ENCODE measurements around the gene EDNRA. TPM values are rescaled to one million over a fixed set of nuclear protein-coding genes. Genes with fewer than 3 reads are reported as not detected.

Gene EDNRA
- total RNA-seq, 1 experiment from 2014 or later = 2.9 TPM

DNA sequence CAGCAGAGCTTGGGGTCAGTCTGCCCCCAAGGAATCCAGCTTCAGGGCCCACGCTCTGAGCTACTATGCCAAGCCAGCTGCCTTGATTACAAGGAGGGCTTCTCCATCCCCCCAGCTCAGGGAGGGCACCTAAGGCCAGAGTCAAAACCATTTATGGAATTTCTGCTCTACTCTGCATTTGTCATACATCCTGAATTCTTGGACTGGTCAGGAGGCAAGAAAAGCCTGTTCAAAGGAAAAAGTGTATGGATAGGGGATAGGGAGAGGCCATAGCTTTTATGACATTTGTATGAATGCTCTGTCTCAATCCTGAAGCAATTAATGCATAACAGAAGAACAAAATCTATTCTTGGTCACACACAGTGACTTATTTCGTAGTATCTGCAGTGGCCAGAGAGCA lies 32.2 kb downstream of the EDNRA start:
- H3K27me3 ChIP-seq (replicated peaks) = no peaks in the 10 kb centered on the region
- no peaks in the 10 kb centered on the region for H3K36me3 ChIP-seq
- no peak for DNase-seq (ENCODE audit: low read depth in 1 of 2, low spot score in 2 of 2)
- H3K4me3 ChIP-seq = no peak overlapping the region
- no peak overlapping the region for H3K27ac ChIP-seq
- no peaks in the 10 kb centered on the region for H3K4me1 ChIP-seq (replicated peaks)
- H3K9me3 ChIP-seq (replicated peaks) = no peaks in the 10 kb centered on the region

DNA sequence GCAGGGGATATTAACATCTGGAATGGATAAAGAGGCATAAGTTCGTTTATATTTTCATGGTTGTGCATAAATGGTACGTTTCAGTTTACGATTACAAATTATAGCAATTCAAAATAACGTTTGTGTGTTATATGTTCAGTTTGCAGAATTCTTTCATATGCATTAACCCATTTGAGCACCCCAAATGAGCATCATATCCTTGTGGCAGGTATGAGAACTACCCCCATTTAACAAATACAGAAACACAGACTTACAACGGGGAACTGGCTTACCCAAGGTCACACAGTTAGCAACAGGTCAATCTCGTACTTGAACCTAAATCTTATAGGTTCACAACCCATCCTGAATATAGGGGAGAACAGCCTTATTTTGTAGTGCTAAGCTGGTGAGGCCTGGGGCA lies 33.1 kb downstream of the EDNRA start:
- no peak for DNase-seq (ENCODE audit: low read depth in 1 of 2, low spot score in 2 of 2)
- no peaks in the 10 kb centered on the region for H3K4me1 ChIP-seq (replicated peaks)
- no peaks in the 10 kb centered on the region for H3K36me3 ChIP-seq
- H3K27ac ChIP-seq = no peak overlapping the region
- H3K4me3 ChIP-seq = no peak overlapping the region
- no peaks in the 10 kb centered on the region for H3K9me3 ChIP-seq (replicated peaks)
- no peaks in the 10 kb centered on the region; the same call in 1 of the 2 replicates for H3K27me3 ChIP-seq (replicated peaks)

DNA sequence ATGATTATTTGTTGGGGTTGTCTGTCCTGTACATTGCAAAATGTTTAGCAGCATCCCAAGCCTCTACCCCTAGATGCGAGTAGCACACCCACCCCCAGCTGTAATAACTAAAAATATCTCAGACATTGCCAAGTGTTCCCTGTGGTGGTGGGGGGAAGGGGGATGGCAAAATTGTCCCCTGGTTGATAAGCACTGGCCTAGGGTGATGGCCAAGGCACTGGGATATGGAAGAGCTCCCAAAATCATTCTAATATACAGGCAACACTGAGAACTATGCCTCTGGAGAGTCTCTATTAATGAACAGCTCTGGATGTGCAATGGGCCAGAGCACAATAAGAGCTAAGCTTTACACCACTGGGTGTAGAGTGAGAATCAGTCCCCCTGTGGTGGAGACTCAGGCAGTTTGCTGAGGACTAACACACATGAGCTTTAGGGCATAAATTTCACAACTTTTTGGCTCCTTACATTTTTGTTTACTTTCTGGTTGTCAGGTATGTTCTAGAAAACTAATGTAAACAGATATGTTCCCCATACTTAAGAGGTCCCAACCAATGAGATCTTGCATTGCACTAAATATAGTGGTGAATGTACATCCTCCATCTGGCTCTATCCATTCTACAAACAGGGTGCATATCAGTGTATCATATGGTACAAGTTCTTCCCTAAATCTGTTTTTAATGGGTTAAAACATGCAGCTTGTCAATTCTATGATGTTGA lies 34.5 kb downstream of the EDNRA start:
- Histone ChIP-seq H3K9me3 (replicated peaks) (no peaks in the 10 kb centered on the region), H3K27ac (no peak overlapping the region), H3K4me3 (no peak overlapping the region), H3K4me1 (replicated peaks) (no peaks in the 10 kb centered on the region), H3K36me3 (no peaks in the 10 kb centered on the region), H3K27me3 (replicated peaks) (no peaks in the 10 kb centered on the region; the same call in 1 of the 2 replicates)
- DNase-seq (ENCODE audit: low read depth in 1 of 2, low spot score in 2 of 2) = no peak

DNA sequence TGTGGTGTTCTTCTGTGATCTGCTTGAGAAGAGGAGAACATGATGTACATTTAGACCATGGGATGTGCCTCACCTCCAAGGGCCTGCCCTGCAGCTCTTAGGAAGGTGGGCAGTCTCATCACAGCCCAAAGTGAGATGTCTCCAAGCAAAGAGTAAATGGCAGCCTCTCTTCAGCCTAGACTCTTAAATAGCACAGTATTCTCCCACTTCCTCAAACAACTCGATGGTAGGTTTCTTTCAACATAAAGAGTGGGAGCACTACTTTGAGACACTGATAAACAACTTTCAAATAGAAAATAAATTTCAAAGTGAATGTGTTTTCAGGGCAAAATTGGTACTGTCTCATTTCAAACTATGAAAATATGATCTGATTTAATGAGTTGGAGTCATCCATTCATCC lies 35.2 kb downstream of the EDNRA start:
- no peaks in the 10 kb centered on the region for H3K36me3 ChIP-seq
- H3K9me3 ChIP-seq (replicated peaks) = no peaks in the 10 kb centered on the region
- H3K4me3 ChIP-seq = no peak overlapping the region
- H3K27me3 ChIP-seq (replicated peaks) = no peaks in the 10 kb centered on the region; the same call in 1 of the 2 replicates
- DNase-seq (ENCODE audit: low read depth in 1 of 2, low spot score in 2 of 2) = no peak
- no peaks in the 10 kb centered on the region for H3K4me1 ChIP-seq (replicated peaks)
- no peak overlapping the region for H3K27ac ChIP-seq

DNA sequence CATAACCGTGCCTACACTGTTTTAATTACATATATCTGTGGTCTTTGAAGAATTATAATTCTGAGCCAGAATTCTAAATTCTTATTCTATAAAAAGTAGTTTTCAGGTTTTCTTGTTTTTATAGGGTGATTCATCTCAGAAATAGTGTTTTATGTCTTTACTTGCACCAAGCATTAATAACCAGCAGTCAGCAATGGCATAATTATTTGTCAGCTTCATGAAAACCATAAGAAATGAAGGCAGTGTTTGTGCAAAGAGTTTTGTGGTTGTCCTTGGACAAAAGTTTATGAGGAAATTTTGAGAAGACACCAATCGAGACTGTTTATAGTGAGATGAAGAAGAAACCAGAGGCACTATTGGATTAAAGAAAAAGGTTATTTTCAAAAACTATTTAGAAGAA lies 37.2 kb downstream of the EDNRA start:
- Histone ChIP-seq H3K27ac (no peak overlapping the region), H3K4me1 (replicated peaks) (no peaks in the 10 kb centered on the region), H3K4me3 (no peak overlapping the region), H3K27me3 (replicated peaks) (no peaks in the 10 kb centered on the region; the same call in 1 of the 2 replicates), H3K9me3 (replicated peaks) (no peaks in the 10 kb centered on the region), H3K36me3 (no peaks in the 10 kb centered on the region)
- no peak for DNase-seq (ENCODE audit: low read depth in 1 of 2, low spot score in 2 of 2)

DNA sequence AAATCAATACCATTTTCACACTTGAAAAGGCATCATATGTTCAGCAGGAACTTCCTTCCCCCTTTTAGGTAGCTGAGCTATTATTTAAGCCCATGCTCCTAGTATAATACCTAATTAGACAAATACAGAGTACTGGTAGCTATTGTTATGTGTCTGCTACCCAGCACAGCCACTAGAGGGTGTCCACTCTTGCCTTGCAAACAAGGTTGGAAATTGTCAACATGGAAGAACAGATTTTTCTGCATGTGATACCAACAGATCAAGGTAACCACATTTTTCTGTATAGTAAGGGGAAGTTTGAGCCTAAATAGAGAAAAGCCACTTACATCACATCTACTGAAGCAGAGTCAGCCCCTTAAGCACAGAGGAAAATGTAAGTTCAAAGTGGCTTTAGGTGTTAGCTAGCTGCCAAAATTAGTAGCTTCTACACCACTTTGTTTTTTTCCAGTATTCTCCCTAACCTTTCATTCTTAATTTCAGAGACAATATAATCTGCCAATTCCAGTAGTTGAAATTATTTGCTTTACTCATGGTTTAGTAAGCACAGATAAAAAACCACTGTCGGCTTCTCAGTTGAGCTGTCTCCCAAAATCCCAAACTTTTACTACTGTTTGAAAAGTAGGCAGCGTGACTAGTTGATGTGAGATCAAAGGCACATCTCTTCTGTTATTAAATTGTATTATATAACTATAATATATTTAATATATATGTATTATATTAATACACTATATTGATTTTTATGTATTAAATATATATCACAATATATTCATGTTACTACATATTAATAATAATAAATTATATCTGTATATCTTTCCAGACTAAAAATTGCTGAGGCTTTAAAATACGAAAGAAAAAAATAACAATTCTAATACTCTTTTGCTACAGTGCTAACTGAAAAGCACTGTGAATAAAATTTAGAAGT lies 38.2 kb downstream of the EDNRA start:
- H3K27ac ChIP-seq = no peak overlapping the region
- no peaks in the 10 kb centered on the region for H3K9me3 ChIP-seq (replicated peaks)
- H3K4me3 ChIP-seq = no peak overlapping the region
- no peaks in the 10 kb centered on the region for H3K36me3 ChIP-seq
- H3K4me1 ChIP-seq (replicated peaks) = no peaks in the 10 kb centered on the region
- no peaks in the 10 kb centered on the region; the same call in 1 of the 2 replicates for H3K27me3 ChIP-seq (replicated peaks)
- peak; percentile 51 to 74 for DNase-seq (ENCODE audit: low read depth in 1 of 2, low spot score in 2 of 2)

DNA sequence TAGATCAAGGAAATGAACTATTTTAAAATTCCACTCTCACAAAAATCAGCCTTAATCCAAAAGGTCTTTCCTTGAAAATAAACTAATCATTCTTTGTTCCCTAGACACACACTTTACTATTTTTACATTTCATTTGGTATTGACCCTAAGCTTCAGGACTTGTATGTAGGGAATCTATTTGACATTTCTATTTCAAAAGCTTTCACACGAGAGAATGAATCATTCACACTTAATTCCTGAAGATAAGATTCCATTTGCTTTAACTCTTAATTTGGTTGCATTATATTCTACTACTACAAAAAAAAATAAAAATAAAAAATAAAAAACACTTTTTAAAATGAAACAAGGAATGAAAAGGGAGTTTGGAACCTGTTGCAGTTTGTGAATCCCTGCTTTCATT lies 43.7 kb downstream of the EDNRA start:
- no peak overlapping the region for H3K27ac ChIP-seq
- DNase-seq (ENCODE audit: low read depth in 1 of 2, low spot score in 2 of 2) = no peak
- H3K36me3 ChIP-seq = no peaks in the 10 kb centered on the region
- H3K27me3 ChIP-seq (replicated peaks) = no peaks in the 10 kb centered on the region
- H3K4me1 ChIP-seq (replicated peaks) = no peaks in the 10 kb centered on the region
- H3K9me3 ChIP-seq (replicated peaks) = no peaks in the 10 kb centered on the region
- no peak overlapping the region for H3K4me3 ChIP-seq

DNA sequence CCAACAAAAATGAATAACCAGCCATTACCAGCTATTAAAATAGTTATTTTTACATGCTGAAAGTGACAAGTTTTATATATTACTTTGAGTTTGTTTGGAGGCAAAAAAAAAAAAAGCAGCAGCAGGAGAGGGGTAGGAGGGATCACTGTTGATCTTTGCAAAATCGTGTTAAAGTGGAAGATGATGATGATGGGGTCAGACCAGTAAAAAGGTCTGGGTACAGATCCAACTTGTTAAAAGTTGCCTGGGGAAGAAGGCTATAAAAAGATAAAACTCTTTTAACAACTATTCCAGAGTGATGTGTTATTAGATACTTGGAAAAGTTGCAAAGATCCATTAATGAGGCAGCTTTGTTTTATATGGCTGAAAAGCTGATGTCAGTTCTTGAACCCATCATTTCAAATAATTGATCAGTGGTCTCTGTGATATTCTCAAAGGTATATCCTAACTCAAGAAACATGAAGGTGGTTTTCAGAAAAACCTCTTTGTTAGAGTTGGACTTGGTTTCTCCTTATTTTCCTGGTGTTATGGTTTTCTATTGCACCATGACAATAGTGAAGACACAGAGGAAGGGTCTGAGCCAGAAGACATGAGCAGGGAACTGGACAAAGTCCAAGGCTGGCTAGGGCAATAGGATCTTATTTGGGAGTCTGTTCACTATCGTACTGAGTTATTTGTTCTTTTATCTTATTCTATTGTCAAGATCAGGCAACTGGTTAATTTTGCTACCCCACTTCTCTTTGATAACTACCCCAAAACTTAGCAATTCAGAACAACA lies 44.8 kb downstream of the EDNRA start:
- no peaks in the 10 kb centered on the region for H3K27me3 ChIP-seq (replicated peaks)
- no peaks in the 10 kb centered on the region for H3K9me3 ChIP-seq (replicated peaks)
- H3K4me1 ChIP-seq (replicated peaks) = peaks cover 8% of the 10 kb centered on the region
- no peaks in the 10 kb centered on the region for H3K36me3 ChIP-seq
- DNase-seq (ENCODE audit: low read depth in 1 of 2, low spot score in 2 of 2) = no peak
- H3K4me3 ChIP-seq = no peak overlapping the region
- no peak overlapping the region for H3K27ac ChIP-seq

DNA sequence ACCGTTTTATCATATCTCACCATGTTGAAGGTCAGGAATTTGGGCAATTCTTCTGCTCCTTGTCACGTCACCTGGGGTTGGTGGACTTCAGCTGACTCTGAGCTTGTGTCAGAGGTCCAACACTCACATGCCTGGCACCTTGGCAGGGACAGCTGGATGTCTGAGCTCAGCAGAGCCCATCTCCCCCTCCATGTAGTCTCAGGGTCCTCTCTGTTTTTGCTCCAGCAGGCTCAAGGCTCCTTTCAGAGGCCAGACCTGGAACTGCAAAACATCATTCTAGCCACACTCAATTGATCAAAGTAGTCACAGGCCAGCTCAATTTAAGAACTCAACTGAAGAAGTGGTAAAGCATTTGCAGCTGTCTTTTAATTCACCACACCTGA lies 45.4 kb downstream of the EDNRA start:
- no peaks in the 10 kb centered on the region for H3K9me3 ChIP-seq (replicated peaks)
- H3K27ac ChIP-seq = no peak overlapping the region
- H3K4me3 ChIP-seq = no peak overlapping the region
- H3K4me1 ChIP-seq (replicated peaks) = peaks cover 14% of the 10 kb centered on the region
- H3K36me3 ChIP-seq = no peaks in the 10 kb centered on the region
- no peak for DNase-seq (ENCODE audit: low read depth in 1 of 2, low spot score in 2 of 2)
- H3K27me3 ChIP-seq (replicated peaks) = no peaks in the 10 kb centered on the region

DNA sequence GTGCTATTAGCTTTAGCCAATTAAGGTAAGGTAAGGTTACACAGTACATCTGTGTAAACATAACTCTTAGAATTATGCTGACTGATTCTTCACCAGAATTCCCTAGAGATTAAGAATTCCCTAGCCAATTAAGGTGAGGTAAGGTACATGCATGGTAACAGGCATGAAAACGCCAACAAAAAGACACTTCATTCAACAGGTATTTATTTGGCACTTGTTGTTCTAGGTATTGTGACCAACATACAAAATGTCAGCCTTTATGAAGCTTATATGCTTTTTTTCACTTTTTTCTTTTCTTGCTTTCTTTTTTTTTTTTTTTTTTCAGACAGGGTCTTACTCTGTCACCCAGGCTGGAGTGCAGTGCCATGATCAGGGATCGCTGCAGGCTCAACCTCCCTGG lies 47.2 kb downstream of the EDNRA start:
- no peaks in the 10 kb centered on the region for H3K27me3 ChIP-seq (replicated peaks)
- no peak overlapping the region for H3K4me3 ChIP-seq
- no peaks in the 10 kb centered on the region for H3K36me3 ChIP-seq
- H3K27ac ChIP-seq = no peak overlapping the region
- peaks cover 15% of the 10 kb centered on the region for H3K4me1 ChIP-seq (replicated peaks)
- DNase-seq (ENCODE audit: low read depth in 1 of 2, low spot score in 2 of 2) = no peak
- no peaks in the 10 kb centered on the region for H3K9me3 ChIP-seq (replicated peaks)

DNA sequence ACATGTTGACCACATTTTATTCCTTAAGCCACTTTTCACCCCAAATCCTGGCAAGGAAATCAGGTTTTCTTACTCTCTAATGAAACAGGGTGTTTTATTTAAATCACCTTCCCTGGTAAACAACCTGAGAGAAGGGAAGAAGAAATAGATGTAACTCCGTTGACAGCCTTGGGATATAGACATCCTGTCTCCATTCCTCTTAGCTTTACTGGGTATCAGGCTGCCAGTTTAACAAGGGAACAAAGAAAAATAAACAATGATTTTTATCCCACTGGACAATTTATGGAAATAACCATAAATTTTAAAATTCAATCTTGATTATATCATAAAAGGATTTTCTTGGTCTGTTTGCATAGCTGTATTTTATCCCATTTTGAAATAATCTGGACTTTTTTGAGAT lies 49.2 kb downstream of the EDNRA start:
- no peak overlapping the region for H3K27ac ChIP-seq
- H3K36me3 ChIP-seq = no peaks in the 10 kb centered on the region
- no peaks in the 10 kb centered on the region for H3K27me3 ChIP-seq (replicated peaks)
- H3K9me3 ChIP-seq (replicated peaks) = no peaks in the 10 kb centered on the region
- no peak overlapping the region for H3K4me3 ChIP-seq
- peaks cover 15% of the 10 kb centered on the region for H3K4me1 ChIP-seq (replicated peaks)
- no peak for DNase-seq (ENCODE audit: low read depth in 1 of 2, low spot score in 2 of 2)

DNA sequence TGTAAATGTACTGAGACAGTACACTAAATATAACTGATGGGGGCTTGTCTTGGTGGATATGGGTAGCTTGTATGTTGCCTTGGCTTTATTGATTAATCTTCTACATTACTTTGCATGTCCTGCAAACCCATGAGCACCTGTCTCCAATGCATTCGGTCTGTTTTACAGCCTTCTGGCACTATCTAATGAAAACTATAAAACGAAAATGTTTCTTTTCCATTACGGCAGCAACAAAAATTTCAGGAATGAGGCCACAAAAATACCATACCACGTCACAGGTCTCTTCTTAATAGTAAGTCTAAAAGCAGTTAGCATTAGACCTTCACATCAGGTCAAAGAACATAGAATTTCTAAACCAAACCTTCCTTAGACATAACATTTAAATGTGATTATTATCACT lies 49.8 kb downstream of the EDNRA start:
- Histone ChIP-seq H3K36me3 (no peaks in the 10 kb centered on the region), H3K27me3 (replicated peaks) (no peaks in the 10 kb centered on the region), H3K27ac (0 out of 2 replicates have a peak overlapping the region, but pooled peaks have one; percentile 13), H3K9me3 (replicated peaks) (no peaks in the 10 kb centered on the region), H3K4me1 (replicated peaks) (peaks cover 15% of the 10 kb centered on the region), H3K4me3 (no peak overlapping the region)
- peak in 1 of 2 experiments; percentile 31 for DNase-seq (ENCODE audit: low read depth in 1 of 2, low spot score in 2 of 2)

DNA sequence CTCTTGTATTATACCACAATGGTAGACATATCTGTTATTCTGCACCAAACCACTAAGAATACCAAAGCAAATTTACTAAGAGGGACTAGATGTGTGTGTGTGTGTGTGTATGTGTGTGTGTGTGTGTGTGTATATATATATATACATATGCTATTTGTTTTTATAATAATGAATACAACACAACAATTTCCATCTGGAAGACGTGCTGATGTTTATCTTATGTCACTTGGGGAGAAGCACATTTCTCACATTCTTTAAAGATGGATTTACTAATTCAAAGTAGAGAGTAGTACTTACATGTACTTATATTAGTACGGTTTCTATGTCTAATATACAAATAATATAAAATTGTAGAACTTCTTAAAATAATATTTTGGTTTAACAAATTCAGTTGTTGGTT lies 52.0 kb downstream of the EDNRA start:
- Histone ChIP-seq H3K9me3 (replicated peaks) (no peaks in the 10 kb centered on the region), H3K27ac (no peak overlapping the region), H3K27me3 (replicated peaks) (no peaks in the 10 kb centered on the region), H3K4me1 (replicated peaks) (peaks cover 15% of the 10 kb centered on the region), H3K36me3 (no peaks in the 10 kb centered on the region), H3K4me3 (no peak overlapping the region)
- DNase-seq (ENCODE audit: low read depth in 1 of 2, low spot score in 2 of 2) = no peak
